Activated naive CD8-positive, alpha-beta T cell treated with anti-CD3 and anti-CD28 coated beads, Interleukin-2, amount 50 U/mL, for 24 hours (primary cell): Measurements from ENCODE around the gene OXCT1.
"Not testable (repeated sequence)": the region's sequence is repeated elsewhere in the genome, so short reads cannot be mapped to it uniquely, and the experiment has no call there.

ENCODE experiments used
- ATAC-seq: fragments of 150-1000 bp; cut with Tn5 transposase; one replicate; pipeline ENCODE4 v1.10.0; 2021
- DNase-seq: peaks from one replicate; pipeline ENCODE4 v3.0.0; 2021
- H3K27ac Mint-ChIP-seq: one replicate; pipeline ENCODE4 v1.8.0; 2021; ENCODE audit warnings: mild to moderate bottlenecking, mixed read lengths
- H3K27me3 Mint-ChIP-seq: one replicate; pipeline ENCODE4 v1.8.0; 2021; ENCODE audit warnings: mixed read lengths
- H3K36me3 Mint-ChIP-seq: one replicate; pipeline ENCODE4 v1.8.0; 2021; ENCODE audit warnings: low read depth, mixed read lengths
- H3K4me1 Mint-ChIP-seq: one replicate; pipeline ENCODE4 v1.8.0; 2021; ENCODE audit warnings: mixed read lengths
- H3K4me3 Mint-ChIP-seq: one replicate; pipeline ENCODE4 v1.8.0; 2021; ENCODE audit warnings: mild to moderate bottlenecking, moderate library complexity, mixed read lengths
- H3K9me3 Mint-ChIP-seq: one replicate; pipeline ENCODE4 v1.8.0; 2021; ENCODE audit warnings: mixed read lengths

The OXCT1 gene

DNA sequence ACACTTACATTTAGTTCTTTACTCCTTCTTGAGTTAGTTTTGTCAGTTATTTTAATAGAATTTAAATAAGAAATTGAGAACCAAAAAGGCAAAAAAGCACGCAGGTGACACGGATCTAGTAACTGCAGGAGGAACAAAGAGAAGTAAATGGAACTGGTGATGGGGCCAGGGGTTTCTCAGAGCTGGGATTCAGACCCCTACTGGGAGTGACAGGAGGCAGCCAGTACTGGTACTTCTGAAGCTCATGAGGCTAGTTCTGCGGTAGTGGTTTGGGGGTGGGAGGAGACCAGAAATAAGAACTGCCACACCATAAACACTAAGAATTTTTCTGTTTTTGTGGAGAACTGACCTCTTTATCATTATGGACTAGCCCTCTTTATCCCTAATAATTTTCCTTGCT lies 48.2 kb downstream of the OXCT1 start:
- Mint-ChIP-seq H3K27ac (no peak overlapping the region), H3K27me3 (no peaks in the 10 kb centered on the region), H3K36me3 (peaks cover 64% of the 10 kb centered on the region), H3K4me1 (peaks cover 2% of the 10 kb centered on the region), H3K4me3 (no peak overlapping the region), H3K9me3 (no peaks in the 10 kb centered on the region)
- ATAC-seq (no peak), DNase-seq (no peak)

DNA sequence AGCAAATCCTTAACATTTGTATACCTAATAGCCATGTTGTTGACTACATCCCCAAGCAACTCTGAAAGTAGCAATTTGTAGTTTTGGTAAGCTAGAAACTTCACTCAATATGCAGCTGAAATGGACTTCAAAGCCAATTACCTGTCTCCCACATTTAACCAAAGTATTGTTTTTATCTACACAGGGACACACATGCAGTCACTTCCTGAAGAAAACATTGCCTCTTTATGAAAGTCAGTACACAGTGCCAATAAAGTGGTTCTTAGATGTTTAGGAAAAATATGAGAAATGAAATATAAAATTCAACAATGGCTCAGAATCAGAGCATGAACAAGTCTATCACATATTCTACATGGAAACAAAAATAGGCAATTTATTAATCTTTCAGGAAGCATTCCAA lies 49.2 kb downstream of the OXCT1 start:
- Mint-ChIP-seq H3K4me3 (no peak overlapping the region), H3K36me3 (peaks cover 63% of the 10 kb centered on the region), H3K27ac (no peak overlapping the region), H3K4me1 (peaks cover 8% of the 10 kb centered on the region), H3K9me3 (no peaks in the 10 kb centered on the region), H3K27me3 (no peaks in the 10 kb centered on the region)
- ATAC-seq (no peak), DNase-seq (no peak)

DNA sequence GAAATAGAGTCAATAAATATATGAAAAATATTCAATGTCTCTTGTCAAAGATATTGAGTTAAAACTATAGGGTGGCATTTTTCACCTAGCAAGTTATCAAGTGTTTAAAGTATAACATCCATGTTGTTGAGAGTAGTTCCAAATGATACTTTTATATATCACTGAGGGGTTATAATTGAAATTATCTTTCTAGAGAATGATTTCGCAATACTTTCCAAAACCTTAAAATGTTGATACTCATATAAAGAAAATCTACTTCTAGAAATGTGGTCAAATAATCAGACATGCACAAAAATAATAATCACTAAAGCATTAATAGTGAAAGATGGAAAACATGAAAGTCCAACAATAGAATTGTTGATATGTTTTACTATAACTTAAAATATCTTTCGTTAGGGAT lies 50.1 kb downstream of the OXCT1 start:
- peaks cover 62% of the 10 kb centered on the region for H3K36me3 Mint-ChIP-seq
- no peak overlapping the region for H3K4me3 Mint-ChIP-seq
- H3K9me3 Mint-ChIP-seq, result no peaks in the 10 kb centered on the region

DNA sequence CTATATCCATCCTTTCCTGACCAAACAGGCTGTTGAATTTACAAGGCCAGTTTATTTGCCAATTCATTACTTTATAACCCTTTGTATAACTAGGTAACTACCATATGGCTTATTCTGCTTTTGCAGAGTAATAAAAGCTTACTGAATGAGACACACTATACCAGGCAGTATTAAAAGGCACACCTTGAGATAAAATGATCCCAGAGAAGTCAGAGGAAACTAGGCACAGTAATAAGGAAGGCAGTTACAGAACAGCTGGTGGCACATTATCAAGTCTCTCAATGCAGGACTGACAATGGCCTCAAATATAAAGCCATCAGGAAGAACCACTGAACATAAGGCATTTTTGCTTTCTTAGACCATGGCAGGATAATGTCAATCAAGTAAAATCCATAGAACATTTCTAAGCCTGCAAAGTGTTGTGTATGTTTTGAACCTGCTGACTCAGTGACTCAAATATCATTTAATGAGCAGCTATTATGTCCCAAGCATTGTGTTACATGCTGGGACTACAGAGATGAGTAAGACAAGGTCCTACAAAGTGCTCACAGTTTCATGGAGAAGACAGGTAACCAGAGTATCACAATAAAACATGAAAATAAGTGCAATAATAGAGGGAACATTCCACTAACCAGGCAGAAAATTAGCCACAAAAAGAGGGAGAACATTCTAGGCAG lies 52.5 kb downstream of the OXCT1 start:
- Mint-ChIP-seq H3K36me3 (peaks cover 50% of the 10 kb centered on the region), H3K27me3 (no peaks in the 10 kb centered on the region), H3K4me3 (no peak overlapping the region), H3K27ac (no peak overlapping the region), H3K9me3 (no peaks in the 10 kb centered on the region), H3K4me1 (peaks cover 12% of the 10 kb centered on the region)
- DNase-seq, result no peak
- ATAC-seq, result no peak

More for the DNA sequence above, 50.1 kb downstream of the OXCT1 start:
- no peak for DNase-seq
- no peak for ATAC-seq
- Mint-ChIP-seq H3K27me3 (no peaks in the 10 kb centered on the region), H3K27ac (no peak overlapping the region), H3K4me1 (peaks cover 10% of the 10 kb centered on the region)

DNA sequence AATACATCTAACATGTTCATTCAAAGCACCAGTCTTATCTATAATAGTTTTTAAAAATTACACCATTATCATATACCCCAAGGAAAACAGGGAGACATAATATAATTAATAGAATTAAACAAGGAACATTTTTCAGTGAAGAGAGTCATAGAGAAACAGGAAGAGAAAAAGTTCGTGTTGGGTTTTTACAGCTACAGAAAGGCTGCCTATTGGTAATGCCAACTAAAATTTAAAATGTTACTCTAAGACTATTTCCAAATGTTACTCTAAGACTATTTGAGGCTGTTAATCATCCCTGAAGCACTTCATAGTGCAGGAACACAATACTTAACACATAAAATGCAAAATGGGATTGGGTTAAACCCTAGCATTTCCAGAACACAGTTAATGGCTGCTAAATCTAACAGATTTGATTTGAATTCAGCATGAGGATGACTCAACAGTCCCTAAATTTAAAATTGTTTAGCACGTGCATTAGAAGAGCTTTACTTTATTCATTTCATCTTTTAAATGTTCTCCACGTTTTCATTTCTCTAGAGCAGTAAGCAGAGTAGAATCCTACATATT lies 54.5 kb downstream of the OXCT1 start:
- no peak overlapping the region for H3K4me3 Mint-ChIP-seq
- no peak overlapping the region for H3K27ac Mint-ChIP-seq
- H3K27me3 Mint-ChIP-seq, result no peaks in the 10 kb centered on the region
- ATAC-seq (no peak), DNase-seq (no peak)
- peaks cover 15% of the 10 kb centered on the region for H3K4me1 Mint-ChIP-seq
- H3K36me3 Mint-ChIP-seq, result peaks cover 52% of the 10 kb centered on the region
- no peaks in the 10 kb centered on the region for H3K9me3 Mint-ChIP-seq

DNA sequence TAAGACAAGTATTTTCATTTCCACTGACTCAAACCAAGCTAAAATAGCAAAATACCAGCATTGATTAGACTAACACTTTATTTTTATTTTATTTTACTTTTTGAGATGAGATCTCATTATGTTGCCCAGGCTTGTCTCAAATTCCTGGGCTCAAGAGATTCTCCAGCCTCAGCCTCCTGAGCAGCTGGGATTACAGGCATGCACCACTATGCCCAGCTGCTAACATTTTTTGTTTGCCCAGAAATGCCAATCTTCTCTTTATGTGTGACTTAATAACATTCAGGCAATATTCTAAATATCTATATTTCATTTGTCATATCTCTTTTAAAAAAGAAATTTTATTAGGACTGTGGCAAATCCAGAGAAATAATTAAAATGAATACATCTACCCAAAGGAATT lies 55.0 kb downstream of the OXCT1 start:
- peaks cover 19% of the 10 kb centered on the region for H3K4me1 Mint-ChIP-seq
- no peak overlapping the region for H3K27ac Mint-ChIP-seq
- H3K4me3 Mint-ChIP-seq, result no peak overlapping the region
- no peaks in the 10 kb centered on the region for H3K27me3 Mint-ChIP-seq
- no peaks in the 10 kb centered on the region for H3K9me3 Mint-ChIP-seq
- no peak for DNase-seq
- H3K36me3 Mint-ChIP-seq, result peaks cover 49% of the 10 kb centered on the region
- ATAC-seq, result no peak

DNA sequence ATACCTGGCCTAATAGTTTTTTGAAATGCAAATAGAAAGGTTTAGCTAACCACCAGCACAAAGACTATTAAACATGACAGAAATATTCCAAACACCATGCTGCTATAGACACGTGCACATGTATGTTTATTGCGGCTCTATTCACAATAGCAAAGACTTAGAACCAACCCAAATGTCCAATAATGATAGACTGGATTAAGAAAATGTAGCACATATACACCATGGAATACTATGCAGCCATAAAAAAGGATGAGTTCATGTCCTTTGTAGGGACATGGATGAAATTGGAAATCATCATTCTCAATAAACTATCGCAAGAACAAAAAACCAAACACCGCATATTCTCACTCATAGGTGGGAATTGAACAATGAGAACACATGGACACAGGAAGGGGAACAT lies 55.9 kb downstream of the OXCT1 start:
- peaks cover 52% of the 10 kb centered on the region for H3K36me3 Mint-ChIP-seq
- ATAC-seq, H3K27me3 Mint-ChIP-seq, H3K27ac Mint-ChIP-seq, H3K4me3 Mint-ChIP-seq, DNase-seq, H3K9me3 Mint-ChIP-seq: not testable (repeated sequence)
- H3K4me1 Mint-ChIP-seq, result peaks cover 29% of the 10 kb centered on the region

DNA sequence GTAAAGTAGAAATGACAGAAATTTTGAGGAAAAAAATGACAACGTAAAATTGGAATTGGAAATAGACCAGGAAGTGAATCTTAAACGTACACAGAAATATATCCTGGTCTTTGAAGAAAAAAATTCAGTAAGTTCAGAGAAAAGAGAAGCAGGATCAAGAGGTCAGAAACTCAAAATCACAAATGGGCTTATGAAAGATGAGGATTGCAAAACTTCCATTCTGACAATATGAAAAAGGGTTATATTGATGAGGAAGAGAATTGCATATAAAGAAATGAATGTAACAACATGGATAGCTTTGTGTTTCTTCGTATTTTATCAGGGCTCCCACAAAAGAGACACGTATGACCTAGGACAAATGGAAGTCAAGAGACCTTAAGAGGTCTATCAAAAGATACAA lies 58.1 kb downstream of the OXCT1 start:
- DNase-seq, result no peak
- H3K27me3 Mint-ChIP-seq, result no peaks in the 10 kb centered on the region

DNA sequence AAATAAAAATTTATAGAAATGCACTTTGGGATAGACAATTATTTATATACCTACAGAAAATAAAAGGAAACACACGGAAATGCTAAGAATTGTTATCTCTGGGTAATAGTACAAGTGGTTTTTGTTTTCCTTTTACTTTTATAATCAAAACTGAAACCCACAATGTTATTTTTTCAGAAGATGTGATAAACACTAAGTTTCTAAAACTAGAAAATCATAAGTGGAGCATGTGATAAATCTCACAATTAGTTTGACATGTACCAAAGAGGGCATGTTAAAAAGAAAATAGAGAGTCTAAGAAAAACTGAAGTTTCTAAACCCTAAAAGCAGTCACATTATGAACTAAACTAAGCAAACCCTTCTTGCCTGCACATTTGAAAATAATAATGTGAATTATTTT lies 61.1 kb downstream of the OXCT1 start:
- Mint-ChIP-seq H3K27me3 (no peaks in the 10 kb centered on the region), H3K4me1 (peaks cover 21% of the 10 kb centered on the region), H3K27ac (no peak overlapping the region), H3K36me3 (peaks cover 54% of the 10 kb centered on the region), H3K9me3 (no peaks in the 10 kb centered on the region), H3K4me3 (no peak overlapping the region)
- ATAC-seq, result no peak
- no peak for DNase-seq

More for the DNA sequence above, 58.1 kb downstream of the OXCT1 start:
- no peak for ATAC-seq
- H3K36me3 Mint-ChIP-seq, result peaks cover 47% of the 10 kb centered on the region
- peaks cover 29% of the 10 kb centered on the region for H3K4me1 Mint-ChIP-seq
- H3K27ac Mint-ChIP-seq, result no peak overlapping the region
- H3K9me3 Mint-ChIP-seq, result no peaks in the 10 kb centered on the region
- H3K4me3 Mint-ChIP-seq, result no peak overlapping the region

DNA sequence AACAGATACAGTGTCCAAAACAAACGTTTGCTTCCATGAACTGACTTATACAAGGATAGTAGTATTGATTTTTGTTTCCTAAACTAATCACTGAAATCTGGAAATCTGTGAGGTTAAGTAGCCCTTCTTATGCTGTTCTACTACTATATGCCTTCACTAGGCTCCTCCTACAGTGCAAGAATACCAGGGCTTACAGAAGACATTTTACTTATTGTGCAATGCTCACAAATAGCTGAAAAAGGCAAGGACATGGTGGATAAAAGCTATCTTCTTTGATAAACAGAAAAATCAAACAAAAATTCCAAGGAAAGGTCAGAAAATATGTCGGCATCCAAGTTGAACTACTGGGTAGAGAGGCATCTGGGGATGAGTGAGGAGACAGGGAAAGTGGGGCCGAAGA lies 61.9 kb downstream of the OXCT1 start:
- Mint-ChIP-seq H3K36me3 (peaks cover 56% of the 10 kb centered on the region), H3K27me3 (no peaks in the 10 kb centered on the region), H3K27ac (no peak overlapping the region), H3K4me3 (no peak overlapping the region), H3K9me3 (no peaks in the 10 kb centered on the region), H3K4me1 (peaks cover 19% of the 10 kb centered on the region)
- DNase-seq, result no peak
- ATAC-seq, result no peak

DNA sequence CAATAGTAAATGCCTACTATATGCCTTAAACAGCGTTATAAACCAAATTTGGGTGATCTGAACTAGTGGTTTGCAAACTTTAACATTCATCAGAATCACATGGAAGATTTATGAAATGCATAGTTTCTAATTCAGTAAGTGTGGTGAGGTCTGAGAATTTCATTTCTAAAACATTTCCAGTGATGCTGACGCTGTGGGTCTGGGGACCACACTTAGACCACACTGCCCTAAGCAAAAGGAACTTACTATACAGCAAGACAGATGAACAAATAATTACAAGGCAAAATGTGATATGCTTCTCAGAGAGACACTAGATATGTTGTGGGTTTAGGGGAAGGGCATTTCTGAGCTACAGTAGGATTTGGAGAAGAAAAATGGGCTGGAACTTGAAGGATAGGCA lies 72.6 kb downstream of the OXCT1 start:
- no peaks in the 10 kb centered on the region for H3K9me3 Mint-ChIP-seq
- no peaks in the 10 kb centered on the region for H3K27me3 Mint-ChIP-seq
- no peak for DNase-seq
- no peak overlapping the region for H3K4me3 Mint-ChIP-seq
- peaks cover 7% of the 10 kb centered on the region for H3K4me1 Mint-ChIP-seq
- peak overlapping the region; percentile 15 for H3K27ac Mint-ChIP-seq
- ATAC-seq, result peak; percentile 86
- H3K36me3 Mint-ChIP-seq, result peaks cover 59% of the 10 kb centered on the region

DNA sequence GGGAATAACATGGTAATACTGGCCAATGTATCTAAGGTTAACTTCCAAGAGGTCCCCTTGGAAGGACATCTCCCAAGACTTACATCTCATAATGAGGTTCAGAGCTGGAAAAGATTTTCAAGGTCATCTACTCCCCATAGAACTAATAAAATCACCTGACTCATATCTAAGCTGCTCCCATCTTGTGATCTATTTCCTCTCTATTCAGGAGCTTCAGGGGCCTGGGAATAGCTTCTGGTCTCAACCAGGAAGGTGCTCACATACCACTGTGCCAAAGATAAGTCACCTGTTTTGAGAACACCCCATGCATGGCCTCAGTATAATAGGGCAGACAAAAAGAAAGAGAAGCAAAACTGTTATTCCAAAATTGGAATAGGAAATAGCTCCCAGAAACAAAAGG lies 74.2 kb downstream of the OXCT1 start:
- no peak overlapping the region for H3K4me3 Mint-ChIP-seq
- peaks cover 7% of the 10 kb centered on the region for H3K4me1 Mint-ChIP-seq
- ATAC-seq (no peak), DNase-seq (no peak)
- peaks cover 56% of the 10 kb centered on the region for H3K36me3 Mint-ChIP-seq
- no peaks in the 10 kb centered on the region for H3K9me3 Mint-ChIP-seq
- H3K27ac Mint-ChIP-seq, result no peak overlapping the region
- no peaks in the 10 kb centered on the region for H3K27me3 Mint-ChIP-seq

DNA sequence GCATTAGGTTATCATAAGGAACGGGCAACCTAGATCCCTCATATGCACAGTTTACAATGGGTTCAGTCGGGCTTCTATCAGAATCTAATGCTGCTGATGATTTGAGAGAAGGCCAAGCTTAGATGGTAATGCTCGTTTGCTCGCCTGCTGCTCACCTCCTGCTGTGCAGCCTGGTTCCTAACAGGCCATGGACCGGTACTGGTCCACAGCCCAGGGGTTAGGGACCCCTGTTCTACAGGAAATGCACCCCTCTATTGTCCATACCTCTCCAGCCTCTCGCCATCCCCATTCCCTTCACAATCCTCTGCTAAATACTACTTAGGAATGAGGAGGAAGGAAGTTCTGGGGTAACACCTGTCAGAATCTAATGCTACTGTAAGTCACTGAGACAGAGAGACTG lies 75.1 kb downstream of the OXCT1 start:
- H3K36me3 Mint-ChIP-seq, result peaks cover 53% of the 10 kb centered on the region
- peaks cover 7% of the 10 kb centered on the region for H3K4me1 Mint-ChIP-seq
- DNase-seq (no peak), ATAC-seq (no peak)
- H3K27ac Mint-ChIP-seq, result no peak overlapping the region
- H3K9me3 Mint-ChIP-seq, result no peaks in the 10 kb centered on the region
- H3K27me3 Mint-ChIP-seq, result no peaks in the 10 kb centered on the region
- no peak overlapping the region for H3K4me3 Mint-ChIP-seq

DNA sequence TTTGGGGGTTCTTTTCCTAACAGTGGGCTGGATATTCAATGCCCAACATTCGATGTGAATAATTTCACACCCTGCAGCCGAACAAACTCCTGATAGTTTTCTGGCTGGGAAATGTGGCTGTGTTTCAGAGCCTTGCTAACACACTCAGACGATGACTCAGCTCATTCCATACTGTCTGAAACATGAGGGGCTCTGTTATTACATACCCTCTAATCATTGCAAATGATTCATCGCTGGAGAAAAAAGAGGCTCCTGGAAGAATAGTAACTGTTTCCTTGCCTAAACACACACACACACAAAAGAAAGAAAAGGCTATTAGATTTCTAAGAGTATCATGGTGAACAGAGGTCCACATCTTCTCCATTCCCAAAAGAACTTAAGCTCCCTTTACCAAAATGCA lies 75.8 kb downstream of the OXCT1 start:
- Mint-ChIP-seq H3K4me3 (no peak overlapping the region), H3K27me3 (no peaks in the 10 kb centered on the region), H3K9me3 (no peaks in the 10 kb centered on the region), H3K36me3 (peaks cover 50% of the 10 kb centered on the region), H3K4me1 (peaks cover 7% of the 10 kb centered on the region), H3K27ac (no peak overlapping the region)
- ATAC-seq, result no peak
- DNase-seq, result no peak

DNA sequence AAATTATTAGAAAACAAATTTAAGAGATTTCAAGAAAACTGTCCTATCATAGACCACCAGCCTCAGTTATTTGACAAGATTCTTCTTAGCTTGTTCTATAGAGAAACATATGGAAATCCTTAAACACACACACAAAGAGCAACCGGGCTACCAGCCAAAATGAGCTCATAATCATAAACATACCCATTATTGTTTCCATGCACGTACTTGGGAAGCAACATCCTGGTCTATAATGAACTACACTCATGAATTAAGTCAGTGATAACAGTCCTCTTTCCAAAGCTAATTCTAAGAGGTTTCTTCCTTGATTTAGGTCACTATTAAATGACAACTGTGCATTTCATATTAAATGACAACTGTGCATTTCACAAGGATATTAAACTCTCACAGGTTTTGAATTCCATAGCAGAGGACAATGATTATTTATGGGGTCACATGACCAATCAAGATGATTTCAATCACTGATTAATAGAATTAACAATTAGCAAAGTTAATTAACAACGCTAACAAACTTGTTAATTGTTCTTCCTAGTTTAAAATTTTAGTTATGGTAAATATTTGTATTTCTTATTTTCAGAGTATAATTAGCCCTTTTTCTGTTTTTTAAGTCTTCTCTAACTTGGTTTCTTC lies 77.0 kb downstream of the OXCT1 start:
- H3K36me3 Mint-ChIP-seq, result peaks cover 47% of the 10 kb centered on the region
- no peak overlapping the region for H3K4me3 Mint-ChIP-seq
- ATAC-seq (no peak), DNase-seq (no peak)
- H3K9me3 Mint-ChIP-seq, result no peaks in the 10 kb centered on the region
- no peak overlapping the region for H3K27ac Mint-ChIP-seq
- H3K27me3 Mint-ChIP-seq, result no peaks in the 10 kb centered on the region
- H3K4me1 Mint-ChIP-seq, result peaks cover 9% of the 10 kb centered on the region
